ENCODE measurements around the gene SAA4.
"Not testable (repeated sequence)": the region's sequence is repeated elsewhere in the genome, so short reads cannot be mapped to it uniquely, and the experiment has no call there.

The SAA4 gene

GRCh38 chr11:18236664-18237356 lies at the start of gene SAA4:
Gene SAA4 (minus strand): TSS chr11:18236802. CDS start chr11:18235926, 876 bp downstream.
- Mint-ChIP-seq H3K4me3 (no peak within 1 kb of the TSS), H3K27ac (no peak within 1 kb of the TSS), H3K9me3 (ENCODE audit: low read depth) (no peaks in the 10 kb centered on the region), H3K4me1 (ENCODE audit: low read depth) (no peaks in the 10 kb centered on the region), H3K36me3 (peaks cover 3% of the 10 kb centered on the region), H3K27me3 (peaks cover 19% of the 10 kb centered on the region)

GRCh38 chr11:18285841-18286240 lies 49.2 kb upstream of the SAA4 start:
- H3K4me1 Mint-ChIP-seq (ENCODE audit: low read depth): no peaks in the 10 kb centered on the region
- no peak overlapping the region for H3K27ac Mint-ChIP-seq
- no peak overlapping the region for H3K4me3 Mint-ChIP-seq
- H3K36me3 Mint-ChIP-seq: peaks cover 19% of the 10 kb centered on the region
- H3K27me3 Mint-ChIP-seq: no peaks in the 10 kb centered on the region
- no peaks in the 10 kb centered on the region for H3K9me3 Mint-ChIP-seq (ENCODE audit: low read depth)

GRCh38 chr11:18282626-18283025 lies 46.0 kb upstream of the SAA4 start:
- Mint-ChIP-seq H3K36me3 (peaks cover 23% of the 10 kb centered on the region), H3K4me3 (no peak overlapping the region)

GRCh38 chr11:18280438-18281045 lies 43.9 kb upstream of the SAA4 start:
- Mint-ChIP-seq H3K4me3 (no peak overlapping the region), H3K36me3 (peaks cover 18% of the 10 kb centered on the region), H3K27me3 (no peaks in the 10 kb centered on the region), H3K4me1 (ENCODE audit: low read depth) (peaks cover 2% of the 10 kb centered on the region), H3K27ac (no peak overlapping the region), H3K9me3 (ENCODE audit: low read depth) (no peaks in the 10 kb centered on the region)

More at GRCh38 chr11:18282626-18283025, 46.0 kb upstream of the SAA4 start:
- Mint-ChIP-seq H3K27me3 (no peaks in the 10 kb centered on the region), H3K4me1 (ENCODE audit: low read depth) (peaks cover 2% of the 10 kb centered on the region), H3K27ac (no peak overlapping the region), H3K9me3 (ENCODE audit: low read depth) (no peaks in the 10 kb centered on the region)

GRCh38 chr11:18277565-18278271 lies 41.1 kb upstream of the SAA4 start:
- H3K27ac Mint-ChIP-seq: peak overlapping the region; percentile 8
- no peaks in the 10 kb centered on the region for H3K9me3 Mint-ChIP-seq (ENCODE audit: low read depth)
- H3K4me1 Mint-ChIP-seq (ENCODE audit: low read depth): peaks cover 2% of the 10 kb centered on the region
- H3K27me3 Mint-ChIP-seq: no peaks in the 10 kb centered on the region
- H3K36me3 Mint-ChIP-seq: peaks cover 22% of the 10 kb centered on the region
- H3K4me3 Mint-ChIP-seq: no peak overlapping the region

- peaks cover 8% of the 10 kb centered on the region for H3K36me3 Mint-ChIP-seq
- no peaks in the 10 kb centered on the region for H3K4me1 Mint-ChIP-seq (ENCODE audit: low read depth)
- H3K27ac Mint-ChIP-seq: no peak overlapping the region
- no peak overlapping the region for H3K4me3 Mint-ChIP-seq
- no peaks in the 10 kb centered on the region for H3K9me3 Mint-ChIP-seq (ENCODE audit: low read depth)
- H3K27me3 Mint-ChIP-seq: no peaks in the 10 kb centered on the region
Measured at GRCh38 chr11:18271206-18271605, 34.6 kb upstream of the SAA4 start.

- Mint-ChIP-seq H3K36me3 (peaks cover 5% of the 10 kb centered on the region), H3K4me1 (ENCODE audit: low read depth) (no peaks in the 10 kb centered on the region), H3K27me3 (no peaks in the 10 kb centered on the region), H3K9me3 (ENCODE audit: low read depth) (no peaks in the 10 kb centered on the region), H3K4me3 (no peak overlapping the region), H3K27ac (no peak overlapping the region)
Measured at GRCh38 chr11:18270102-18270501, 33.5 kb upstream of the SAA4 start.

- not testable (repeated sequence) for H3K4me1 Mint-ChIP-seq (ENCODE audit: low read depth); H3K9me3 Mint-ChIP-seq (ENCODE audit: low read depth); H3K27ac Mint-ChIP-seq; H3K27me3 Mint-ChIP-seq; H3K36me3 Mint-ChIP-seq; H3K4me3 Mint-ChIP-seq
Measured at GRCh38 chr11:18269252-18269651, 32.6 kb upstream of the SAA4 start.

- H3K4me1 Mint-ChIP-seq (ENCODE audit: low read depth); H3K27me3 Mint-ChIP-seq; H3K27ac Mint-ChIP-seq; H3K4me3 Mint-ChIP-seq; H3K36me3 Mint-ChIP-seq; H3K9me3 Mint-ChIP-seq (ENCODE audit: low read depth): not testable (repeated sequence)
Measured at GRCh38 chr11:18267335-18268133, 30.9 kb upstream of the SAA4 start.

GRCh38 chr11:18265949-18266348 lies 29.3 kb upstream of the SAA4 start, which contains the start of gene SAA1:
Gene SAA1 (plus strand): TSS chr11:18266264. CDS start chr11:18266888, 624 bp downstream.
- Mint-ChIP-seq H3K4me3 (no peak within 1 kb of the TSS), H3K27me3 (no peaks in the 10 kb centered on the region), H3K9me3 (ENCODE audit: low read depth) (no peaks in the 10 kb centered on the region), H3K36me3 (no peaks in the 10 kb centered on the region), H3K27ac (no peak within 1 kb of the TSS), H3K4me1 (ENCODE audit: low read depth) (no peaks in the 10 kb centered on the region)

- no peak overlapping the region for H3K27ac Mint-ChIP-seq
- no peaks in the 10 kb centered on the region for H3K36me3 Mint-ChIP-seq
- no peaks in the 10 kb centered on the region for H3K27me3 Mint-ChIP-seq
- H3K4me1 Mint-ChIP-seq (ENCODE audit: low read depth): no peaks in the 10 kb centered on the region
- no peak overlapping the region for H3K4me3 Mint-ChIP-seq
- no peaks in the 10 kb centered on the region for H3K9me3 Mint-ChIP-seq (ENCODE audit: low read depth)
Measured at GRCh38 chr11:18264677-18265555, 28.3 kb upstream of the SAA4 start.

GRCh38 chr11:18264035-18264434 lies 27.4 kb upstream of the SAA4 start:
- Mint-ChIP-seq H3K27me3 (no peaks in the 10 kb centered on the region), H3K27ac (no peak overlapping the region), H3K4me3 (no peak overlapping the region), H3K9me3 (ENCODE audit: low read depth) (no peaks in the 10 kb centered on the region), H3K4me1 (ENCODE audit: low read depth) (no peaks in the 10 kb centered on the region), H3K36me3 (no peaks in the 10 kb centered on the region)

GRCh38 chr11:18262681-18263350 lies 26.2 kb upstream of the SAA4 start:
- not testable (repeated sequence) for H3K4me1 Mint-ChIP-seq (ENCODE audit: low read depth); H3K36me3 Mint-ChIP-seq; H3K27ac Mint-ChIP-seq; H3K27me3 Mint-ChIP-seq; H3K4me3 Mint-ChIP-seq; H3K9me3 Mint-ChIP-seq (ENCODE audit: low read depth)

GRCh38 chr11:18261721-18262120 lies 25.1 kb upstream of the SAA4 start:
- Mint-ChIP-seq H3K4me1 (ENCODE audit: low read depth) (no peaks in the 10 kb centered on the region), H3K9me3 (ENCODE audit: low read depth) (no peaks in the 10 kb centered on the region), H3K27ac (no peak overlapping the region), H3K4me3 (no peak overlapping the region), H3K27me3 (no peaks in the 10 kb centered on the region), H3K36me3 (no peaks in the 10 kb centered on the region)
